Type B pancreatic cell (in vitro differentiated cells): Measurements from ENCODE around the gene CDC42EP4. TPM values are rescaled to one million over a fixed set of nuclear protein-coding genes. Genes with fewer than 3 reads are reported as not detected.

Experiments
- total RNA-seq: library from RNA; stranded (reverse); gene quantifications from 2 replicates; pipeline ENCODE4 v1.2.1, GENCODE V29; 2021; ENCODE audit warnings: low replicate concordance

CDC42EP4 gene
- total RNA-seq, 1 donor from 2014 or later: 78.8 TPM

Other genes with a start within 250 kb of the CDC42EP4 start
- 23.2 and 39.9 TPM in 2 replicates for gene SLC39A11, start 219.3 kb downstream of the CDC42EP4 start, total RNA-seq
- 5.5 and 10.4 TPM in 2 replicates for gene SSTR2, start 147.0 kb downstream of the CDC42EP4 start, total RNA-seq
- 36.5 and 37.2 TPM in 2 replicates for gene COG1, start 118.9 kb downstream of the CDC42EP4 start, total RNA-seq
- gene CPSF4L, start 50.1 kb downstream of the CDC42EP4 start, total RNA-seq: not detected in 2 replicates